Fibroblast of pulmonary artery (primary cell): ENCODE measurements around the gene TREML2.

Experiments used
- DNase-seq: peaks from one replicate; pipeline ENCODE4 v3.0.0-alpha.2; 2010; ENCODE audit warnings: low read depth
- H3K4me3 ChIP-seq: replicated peaks from 2 replicates; pipeline ENCODE4 v1.5.1; 2011; ENCODE audit warnings: low read depth, mild to moderate bottlenecking, control low read depth, low read length, moderate library complexity
- TF ChIP-seq, protein P1 (sequence below): IDR thresholded peaks from 2 replicates; pipeline ENCODE4 v1.5.1; 2011; ENCODE audit warnings: mild to moderate bottlenecking, control low read depth, low read length, inconsistent platforms; ENCODE audit errors: missing control alignments

Gene TREML2

DNA sequence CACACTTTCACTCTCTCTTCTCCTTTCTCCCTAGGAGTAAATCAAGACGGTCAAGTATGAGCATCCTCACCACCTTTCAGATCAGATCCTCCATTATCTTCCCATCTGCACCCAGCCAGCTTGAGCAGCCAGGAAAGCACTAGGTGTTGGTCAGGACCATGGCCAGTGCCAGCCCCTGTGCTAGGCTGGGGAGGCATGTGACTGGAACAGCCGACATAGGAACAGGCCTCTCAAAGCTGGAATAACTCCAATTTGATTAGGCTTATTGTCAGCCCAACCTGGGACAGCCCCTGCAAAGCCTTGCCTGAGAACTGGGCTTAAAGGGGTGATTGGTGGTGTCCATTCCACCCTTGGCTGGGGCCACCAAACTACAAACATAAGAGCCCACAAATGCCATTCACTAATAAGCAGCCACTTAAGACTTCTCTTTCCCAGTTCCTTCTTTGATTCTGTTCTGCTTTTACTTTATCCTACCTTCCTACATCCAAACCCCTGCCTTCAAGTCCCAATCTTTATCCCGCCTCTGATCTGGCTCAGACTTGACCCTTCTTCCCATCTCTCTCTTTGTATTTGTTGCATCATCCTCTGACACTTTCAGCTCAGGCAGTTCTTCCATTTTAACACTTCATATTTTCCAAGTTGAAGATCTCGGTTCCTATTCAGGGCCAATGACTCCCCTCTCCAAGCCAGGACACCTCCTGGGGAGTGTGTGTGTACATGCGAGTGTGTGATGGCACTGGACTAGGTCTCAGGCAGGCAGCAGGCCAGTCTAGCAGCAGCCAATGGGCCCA, 33.6 kb downstream of the TREML2 start:
- H3K4me3 ChIP-seq = no peak overlapping the region
- TF ChIP-seq, protein P1, sequence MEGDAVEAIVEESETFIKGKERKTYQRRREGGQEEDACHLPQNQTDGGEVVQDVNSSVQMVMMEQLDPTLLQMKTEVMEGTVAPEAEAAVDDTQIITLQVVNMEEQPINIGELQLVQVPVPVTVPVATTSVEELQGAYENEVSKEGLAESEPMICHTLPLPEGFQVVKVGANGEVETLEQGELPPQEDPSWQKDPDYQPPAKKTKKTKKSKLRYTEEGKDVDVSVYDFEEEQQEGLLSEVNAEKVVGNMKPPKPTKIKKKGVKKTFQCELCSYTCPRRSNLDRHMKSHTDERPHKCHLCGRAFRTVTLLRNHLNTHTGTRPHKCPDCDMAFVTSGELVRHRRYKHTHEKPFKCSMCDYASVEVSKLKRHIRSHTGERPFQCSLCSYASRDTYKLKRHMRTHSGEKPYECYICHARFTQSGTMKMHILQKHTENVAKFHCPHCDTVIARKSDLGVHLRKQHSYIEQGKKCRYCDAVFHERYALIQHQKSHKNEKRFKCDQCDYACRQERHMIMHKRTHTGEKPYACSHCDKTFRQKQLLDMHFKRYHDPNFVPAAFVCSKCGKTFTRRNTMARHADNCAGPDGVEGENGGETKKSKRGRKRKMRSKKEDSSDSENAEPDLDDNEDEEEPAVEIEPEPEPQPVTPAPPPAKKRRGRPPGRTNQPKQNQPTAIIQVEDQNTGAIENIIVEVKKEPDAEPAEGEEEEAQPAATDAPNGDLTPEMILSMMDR = no peak
- peak; percentile 20 for DNase-seq

DNA sequence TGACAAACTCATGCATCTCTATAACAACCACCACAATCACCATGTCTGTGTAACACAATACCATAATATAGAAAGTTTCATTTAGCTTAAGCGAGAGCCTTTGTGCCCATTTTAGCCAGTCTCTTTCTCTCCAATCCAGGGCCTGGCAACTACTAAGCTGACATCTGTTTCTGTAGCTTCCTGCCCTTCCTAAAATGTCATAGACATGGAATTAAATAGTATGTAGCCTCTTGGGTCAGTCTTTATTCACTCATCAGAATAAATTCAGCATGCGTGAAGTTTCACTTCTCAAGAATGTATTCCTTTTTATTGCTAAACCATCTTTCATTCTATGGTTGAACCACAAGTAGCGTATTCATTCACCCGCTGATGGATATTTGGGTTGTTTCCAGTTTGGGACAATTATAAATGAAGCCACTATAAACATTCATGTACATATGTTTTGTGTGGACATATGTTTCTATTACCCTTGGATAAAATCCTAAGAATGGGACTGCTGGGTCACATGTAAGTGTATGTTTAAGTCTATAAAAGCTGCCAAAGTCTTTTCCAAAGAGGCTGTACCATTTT, 36.3 kb downstream of the TREML2 start:
- no peak overlapping the region for H3K4me3 ChIP-seq
- TF ChIP-seq, protein P1 = no peak
- no peak for DNase-seq

DNA sequence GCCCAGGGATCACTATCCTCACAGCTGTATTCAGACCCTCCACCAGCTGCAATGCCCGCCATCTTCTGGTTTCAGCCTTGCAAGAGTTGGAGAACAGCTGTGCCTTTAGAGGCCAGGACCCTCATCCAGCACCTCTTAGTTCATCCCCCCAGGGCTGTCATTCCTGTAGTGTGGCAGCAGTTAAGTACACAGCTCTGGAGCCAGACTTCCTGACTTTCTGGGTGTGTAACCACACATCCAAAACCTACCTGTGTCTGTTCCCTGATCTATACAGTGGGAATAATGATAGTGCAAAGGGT, 37.6 kb downstream of the TREML2 start:
- DNase-seq = no peak
- TF ChIP-seq, protein P1 = no peak
- no peak overlapping the region for H3K4me3 ChIP-seq

DNA sequence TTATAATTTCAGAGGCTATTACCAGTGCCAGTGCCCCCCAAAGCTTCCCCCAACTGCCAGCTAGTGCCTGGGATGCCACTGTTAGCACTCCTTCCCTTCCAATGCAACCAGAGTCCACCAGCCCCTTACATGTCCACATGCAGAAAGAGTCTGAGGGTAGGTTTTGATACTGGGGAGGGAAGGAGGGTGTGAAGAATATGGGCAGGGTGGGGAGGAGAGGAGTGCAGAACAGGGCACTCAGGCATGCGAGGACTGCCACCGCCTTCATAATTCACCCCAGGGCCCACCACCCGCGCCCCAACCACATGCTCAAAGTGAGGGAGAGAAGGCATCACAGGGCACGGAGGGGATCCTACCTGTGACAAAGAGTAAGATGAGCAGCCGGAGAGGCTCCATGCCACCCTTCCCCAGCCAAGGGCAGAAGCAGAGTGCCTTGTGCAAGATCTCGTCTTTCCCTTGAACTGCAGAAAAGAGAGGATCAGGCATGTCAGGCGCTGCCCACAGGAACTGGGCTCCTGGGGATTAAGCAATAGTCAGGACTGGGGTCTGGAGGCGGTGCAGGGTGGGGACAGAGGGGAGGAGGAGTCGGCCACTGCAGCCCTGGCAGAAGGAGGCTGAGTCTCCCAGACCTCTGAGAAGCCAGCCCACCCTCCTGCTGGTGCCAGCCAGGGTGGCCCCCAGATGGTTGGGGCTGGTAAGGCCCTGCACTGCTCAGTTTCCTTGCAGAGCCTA, 38.1 kb downstream of the TREML2 start, which contains the start of gene TREM2:
Gene TREM2 (minus strand): TSS at position 430 of the 732 bp plus-strand sequence. CDS start 34 bp downstream, at position 396.
- no peak within 1 kb of the TSS for H3K4me3 ChIP-seq
- DNase-seq = no peak
- TF ChIP-seq, protein P1 = no peak

DNA sequence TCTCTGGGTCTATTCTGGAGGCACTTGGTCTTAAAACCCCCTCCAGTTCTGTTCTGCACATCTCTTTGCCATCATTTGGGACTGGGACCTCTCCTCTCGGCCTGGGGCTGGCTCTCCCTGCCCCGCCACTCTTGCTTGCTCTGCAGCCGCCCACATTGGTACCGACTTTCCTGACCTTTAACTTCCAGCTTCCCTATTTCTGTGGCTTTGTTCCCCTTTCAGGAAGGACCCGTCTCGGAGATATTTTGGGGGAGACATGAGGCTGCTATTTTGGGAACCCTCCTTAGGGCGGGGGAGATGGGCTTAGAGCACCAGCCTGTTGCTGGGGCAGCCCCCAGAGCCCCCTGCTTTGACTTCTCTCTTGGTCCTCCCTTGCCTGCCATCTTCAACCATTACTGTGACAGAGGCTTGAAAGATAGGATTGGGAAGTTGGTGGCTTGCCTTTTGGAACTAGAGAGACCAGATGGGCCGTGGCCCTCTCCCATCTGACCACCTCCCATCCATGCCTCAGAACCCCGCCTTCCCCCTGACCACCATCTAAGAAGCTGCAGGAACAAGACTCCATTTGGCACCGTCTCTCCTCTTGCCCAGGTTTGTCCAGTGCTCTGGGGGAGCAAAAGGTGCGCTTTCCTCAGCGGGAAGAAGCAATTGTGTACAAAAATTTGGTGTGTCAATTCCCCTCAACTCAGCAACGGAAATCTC, 38.9 kb downstream of the TREML2 start:
- H3K4me3 ChIP-seq = no peak overlapping the region
- no peak for DNase-seq
- TF ChIP-seq, protein P1 = no peak

DNA sequence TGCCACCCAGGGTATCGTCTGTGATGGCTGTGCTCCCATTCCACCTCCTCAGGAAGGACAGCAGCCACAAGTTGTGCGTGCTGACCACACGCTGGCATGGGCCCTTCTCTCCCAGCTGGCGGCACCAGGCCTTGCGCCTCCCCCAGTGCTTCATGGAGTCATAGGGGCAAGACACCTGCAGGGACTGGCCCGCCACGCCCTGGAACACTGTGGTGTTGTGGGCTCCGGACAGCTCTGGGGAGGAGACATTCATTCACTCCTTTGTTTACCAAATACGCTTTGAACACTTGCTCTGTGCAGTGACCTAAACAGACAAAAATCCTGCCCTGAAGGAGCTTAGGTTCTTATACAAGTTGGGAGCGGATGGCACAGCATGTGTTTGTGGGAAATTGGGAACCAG, 39.6 kb downstream of the TREML2 start:
- TF ChIP-seq, protein P1 = no peak
- no peak for DNase-seq

More for the DNA sequence above, 39.6 kb downstream of the TREML2 start:
- no peak overlapping the region for H3K4me3 ChIP-seq
